IMR-90 (cell line): ENCODE results near the gene KLHL14.

Source experiments
- BHLHE40 ChIP-seq: fragments of 150-350 bp; IDR thresholded peaks from 2 replicates; pipeline ENCODE4 v1.6.1; 2016; ENCODE audit warnings: mild to moderate bottlenecking, low read depth, low read length
- CEBPB ChIP-seq: IDR thresholded peaks from 2 replicates; pipeline ENCODE4 v1.6.1; 2012; ENCODE audit warnings: low read depth, low read length, improper control_type of control experiment
- CHD1 ChIP-seq: IDR thresholded peaks from 2 replicates; pipeline ENCODE4 v1.6.1; 2012; ENCODE audit warnings: low read depth, low read length, improper control_type of control experiment
- CTCF ChIP-seq: conservative IDR thresholded peaks from 2 replicates; pipeline ENCODE4 v1.5.1; 2012; ENCODE audit warnings: mild to moderate bottlenecking, low read depth, low read length, improper control_type of control experiment
- ELK1 ChIP-seq: fragments of 150-350 bp; IDR thresholded peaks from 2 replicates; pipeline ENCODE4 v1.6.1; 2016; ENCODE audit warnings: low read depth, mild to moderate bottlenecking, low read length, moderate library complexity, borderline replicate concordance
- FOS ChIP-seq: fragments of 150-350 bp; IDR thresholded peaks from 2 replicates; pipeline ENCODE4 v1.6.1; 2016; ENCODE audit warnings: low read depth, low read length
- MAZ ChIP-seq: IDR thresholded peaks from 2 replicates; pipeline ENCODE4 v1.6.1; 2012; ENCODE audit warnings: low read depth, mild to moderate bottlenecking, low read length, improper control_type of control experiment, moderate library complexity, borderline replicate concordance
- NFE2L2 ChIP-seq: fragments of 150-350 bp; IDR thresholded peaks from 2 replicates; pipeline ENCODE4 v1.6.1; 2016; ENCODE audit warnings: low read depth, mild to moderate bottlenecking, low read length
- POLR2A ChIP-seq: IDR thresholded peaks from 2 replicates; pipeline ENCODE4 v1.6.1; 2012; ENCODE audit warnings: mild to moderate bottlenecking, low read depth, low read length
- RAD21 ChIP-seq: IDR thresholded peaks from 2 replicates; pipeline ENCODE4 v1.6.1; 2012; ENCODE audit warnings: low read length, improper control_type of control experiment
- RCOR1 ChIP-seq: IDR thresholded peaks from 2 replicates; pipeline ENCODE4 v1.6.1; 2012; ENCODE audit warnings: mild to moderate bottlenecking, low read length, improper control_type of control experiment; ENCODE audit not compliant: insufficient replicate concordance
- RFX5 ChIP-seq: IDR thresholded peaks from 2 replicates; pipeline ENCODE4 v1.8.0; 2012; ENCODE audit warnings: low read depth, mild to moderate bottlenecking, low read length, moderate library complexity
- USF2 ChIP-seq: fragments of 150-350 bp; IDR thresholded peaks from 2 replicates; pipeline ENCODE4 v1.6.1; 2017; ENCODE audit warnings: mild to moderate bottlenecking, antibody characterized with exemption, low read length, low read depth

- no peak for TF ChIP-seq CTCF
- no peak for TF ChIP-seq RFX5
- TF ChIP-seq POLR2A, result no peak
- no peak for TF ChIP-seq RCOR1
- TF ChIP-seq FOS, result no peak
- no peak for TF ChIP-seq CHD1
- no peak for TF ChIP-seq USF2
- TF ChIP-seq NFE2L2, result no peak
- TF ChIP-seq RAD21, result no peak
- TF ChIP-seq BHLHE40, result no peak
- TF ChIP-seq ELK1, result no peak
- no peak for TF ChIP-seq MAZ
- TF ChIP-seq CEBPB, result no peak
Measured at GRCh38 chr18:32804134-32804888, 31.5 kb upstream of the KLHL14 start.
